Kidney capillary endothelial cell (primary cell): ENCODE measurements around the gene HIF1A.
A peak's percentile ranks its signal among the peaks of the same experiment; 100 is the strongest.
"Not testable (repeated sequence)": the region's sequence is repeated elsewhere in the genome, so short reads cannot be mapped to it uniquely, and the experiment has no call there.

Experiments
- DNase-seq: peaks from one replicate; pipeline ENCODE4 v3.0.0-alpha.2; 2018; ENCODE audit warnings: low spot score

The HIF1A gene

DNA sequence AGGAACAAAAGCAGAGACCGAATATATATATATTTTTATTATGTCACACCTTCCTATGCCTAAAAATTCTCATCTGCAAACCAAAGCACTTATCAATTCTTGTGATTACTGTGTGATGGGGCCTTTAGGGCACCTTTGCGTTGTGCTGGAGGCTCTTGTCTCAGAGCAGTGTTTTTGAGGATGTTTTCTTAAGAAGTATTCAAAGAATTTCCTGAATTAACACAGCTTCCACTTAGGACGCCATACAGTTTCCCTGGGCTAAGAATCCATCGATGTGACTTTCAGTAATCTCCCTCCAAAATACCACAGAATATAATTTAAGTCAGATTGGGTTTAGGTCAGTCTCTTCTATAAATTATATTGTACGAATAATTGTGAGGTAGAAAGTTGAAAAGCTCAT lies 22.0 kb upstream of the HIF1A start:
- DNase-seq = no peak

- no peak for DNase-seq
These were observed 20.0 kb upstream of the HIF1A start for GRCh38 chr14:61675291-61675690.

- DNase-seq = no peak
These were observed 17.8 kb upstream of the HIF1A start for GRCh38 chr14:61677479-61677878.

- DNase-seq = no peak
These were observed 16.3 kb upstream of the HIF1A start for GRCh38 chr14:61678975-61679374.

DNA sequence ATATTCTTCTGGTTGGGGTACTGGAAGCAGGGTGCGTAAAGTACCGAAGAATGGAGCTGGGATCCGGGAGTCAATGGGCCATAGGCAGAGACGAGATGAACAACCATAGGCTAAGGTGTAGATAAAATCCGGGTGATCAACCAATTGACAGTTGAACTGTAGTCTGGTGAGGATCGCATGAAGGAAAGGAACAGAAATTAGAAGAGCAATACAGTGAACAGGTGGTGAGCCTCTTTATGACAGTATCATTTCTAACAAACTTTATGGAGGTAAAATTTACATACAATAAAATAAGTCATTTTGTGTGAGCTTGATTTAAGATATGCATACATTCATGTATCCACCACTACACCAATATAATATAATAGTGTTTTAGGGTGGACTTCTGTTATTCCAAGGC lies 13.9 kb upstream of the HIF1A start:
- DNase-seq = no peak

DNA sequence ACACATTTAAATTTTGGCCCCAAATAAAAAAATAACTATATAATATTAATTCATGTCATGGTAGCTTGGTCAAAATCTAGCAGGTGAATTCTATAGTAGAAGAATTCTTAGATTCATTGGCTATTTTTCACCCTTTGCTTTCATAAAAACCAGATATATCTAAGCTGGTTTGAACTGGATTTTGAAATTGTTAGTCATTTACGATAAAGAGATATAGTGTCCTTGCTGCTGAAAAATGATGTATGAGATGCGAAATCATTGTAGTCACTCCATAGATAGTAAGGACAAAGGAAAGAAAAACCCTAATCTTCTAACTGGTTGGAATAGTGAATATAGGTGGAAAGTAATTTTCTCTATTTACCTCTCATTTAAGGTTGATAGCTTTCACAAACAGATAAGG lies 12.2 kb upstream of the HIF1A start:
- DNase-seq = no peak

GRCh38 chr14:61690039-61690438 lies 5.3 kb upstream of the HIF1A start:
- DNase-seq = no peak

DNA sequence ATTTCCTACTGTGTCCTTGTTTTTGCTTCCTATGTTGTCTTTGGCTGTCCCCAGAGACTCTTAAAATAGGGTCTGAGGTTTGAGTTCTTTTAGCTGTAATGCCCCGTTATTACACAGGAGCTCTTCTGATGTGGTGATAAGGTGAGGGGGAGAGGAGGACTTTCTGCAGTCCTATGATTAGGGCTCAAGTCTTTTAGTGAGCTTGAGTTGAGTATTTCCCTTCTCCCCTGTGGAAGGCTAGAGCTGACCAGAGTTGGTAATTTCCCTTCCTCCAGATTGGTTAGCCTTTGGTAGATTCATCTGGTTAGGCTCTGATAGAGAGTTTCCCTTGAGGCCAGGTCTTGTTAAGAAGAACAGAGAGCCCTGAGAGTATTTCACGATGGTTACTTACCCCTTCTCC lies 4.3 kb upstream of the HIF1A start:
- DNase-seq = no peak

- no peak for DNase-seq
These were observed 3.8 kb upstream of the HIF1A start for GRCh38 chr14:61691495-61691894.

DNA sequence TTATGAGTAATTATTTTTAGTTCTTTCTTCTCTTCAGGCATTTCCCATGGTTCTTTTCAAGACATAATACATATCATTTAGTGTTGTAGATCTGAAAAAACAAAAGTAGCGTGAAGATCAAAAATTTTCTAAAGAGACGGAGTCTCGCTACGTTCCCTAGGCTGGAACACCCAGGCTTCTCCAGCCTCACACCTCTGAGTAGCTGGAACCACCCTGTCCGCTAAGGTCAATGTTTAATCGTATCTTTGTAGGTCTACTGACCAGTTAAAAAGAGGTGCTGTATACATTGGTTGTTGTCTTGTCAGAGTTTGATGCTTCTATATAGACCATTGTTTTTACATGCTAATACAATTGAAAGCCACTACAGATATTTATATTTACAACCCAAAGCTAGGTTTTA lies 1.3 kb upstream of the HIF1A start:
- no peak for DNase-seq

DNA sequence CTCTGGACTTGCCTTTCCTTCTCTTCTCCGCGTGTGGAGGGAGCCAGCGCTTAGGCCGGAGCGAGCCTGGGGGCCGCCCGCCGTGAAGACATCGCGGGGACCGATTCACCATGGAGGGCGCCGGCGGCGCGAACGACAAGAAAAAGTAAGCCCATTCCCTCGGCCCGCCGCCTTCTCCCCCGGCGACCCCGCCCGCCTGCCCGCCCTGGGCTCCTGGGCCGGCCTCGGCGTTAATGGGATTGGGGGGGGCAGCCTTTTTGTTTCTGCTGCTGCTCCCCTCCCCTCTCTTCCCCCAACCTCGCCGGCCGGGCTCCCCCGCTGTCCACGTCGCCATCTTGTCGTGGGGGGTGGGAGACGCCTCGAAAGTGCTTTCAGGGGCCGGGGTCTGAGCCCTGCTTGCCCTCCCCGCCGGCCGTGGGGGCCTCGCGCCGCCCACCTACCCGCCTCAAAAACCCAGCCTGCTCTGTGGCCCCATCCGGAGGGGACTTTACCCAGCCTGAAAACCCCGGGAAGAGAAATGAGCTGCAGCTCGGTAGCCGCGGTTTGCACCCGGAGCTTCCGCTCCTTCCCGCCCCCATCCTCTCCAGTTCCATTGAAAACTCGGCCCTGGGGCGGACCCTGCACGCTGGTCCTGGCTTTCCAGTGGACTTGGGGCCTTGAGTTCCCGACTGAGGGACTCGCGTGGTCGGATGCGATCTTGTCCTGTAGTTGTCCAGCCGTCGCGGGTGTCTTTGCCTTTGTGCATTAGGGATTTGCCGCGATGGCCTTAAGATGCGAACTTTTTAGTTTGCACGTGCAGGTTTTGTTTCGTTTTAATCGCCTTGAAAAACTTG lies 598 bp downstream of the HIF1A start:
- DNase-seq = peak; percentile 51

DNA sequence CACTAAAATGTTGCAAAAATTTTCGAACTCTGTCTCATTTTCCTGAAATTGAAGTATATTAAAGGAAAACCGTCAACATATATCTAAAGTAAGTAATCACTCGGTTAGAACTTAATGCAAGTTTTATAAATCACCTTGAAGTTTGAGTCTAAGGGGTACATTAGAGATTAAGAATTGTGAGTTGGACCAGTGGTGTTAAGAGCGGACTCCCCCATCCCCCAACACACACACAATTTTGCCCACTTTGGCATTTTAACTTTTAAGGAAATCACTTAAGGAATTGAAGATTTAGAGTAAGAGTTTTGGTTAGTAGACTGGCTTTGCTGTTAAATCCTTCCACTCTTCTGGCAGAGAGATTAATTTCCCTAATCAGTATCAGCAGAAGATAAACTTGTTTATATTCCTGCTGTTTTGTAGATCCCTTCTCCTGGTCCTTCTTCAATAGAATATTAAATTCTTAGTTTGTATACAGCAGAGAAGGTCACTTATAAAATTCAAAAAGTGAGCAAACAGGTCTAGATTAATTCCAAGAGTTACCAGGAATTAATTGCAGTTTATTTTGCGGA lies 1.5 kb downstream of the HIF1A start:
- peak; percentile 21 for DNase-seq

- DNase-seq = peak; percentile 16
These were observed 3.1 kb downstream of the HIF1A start for GRCh38 chr14:61698206-61698980.

GRCh38 chr14:61699027-61699426 lies 3.7 kb downstream of the HIF1A start:
- no peak for DNase-seq

DNA sequence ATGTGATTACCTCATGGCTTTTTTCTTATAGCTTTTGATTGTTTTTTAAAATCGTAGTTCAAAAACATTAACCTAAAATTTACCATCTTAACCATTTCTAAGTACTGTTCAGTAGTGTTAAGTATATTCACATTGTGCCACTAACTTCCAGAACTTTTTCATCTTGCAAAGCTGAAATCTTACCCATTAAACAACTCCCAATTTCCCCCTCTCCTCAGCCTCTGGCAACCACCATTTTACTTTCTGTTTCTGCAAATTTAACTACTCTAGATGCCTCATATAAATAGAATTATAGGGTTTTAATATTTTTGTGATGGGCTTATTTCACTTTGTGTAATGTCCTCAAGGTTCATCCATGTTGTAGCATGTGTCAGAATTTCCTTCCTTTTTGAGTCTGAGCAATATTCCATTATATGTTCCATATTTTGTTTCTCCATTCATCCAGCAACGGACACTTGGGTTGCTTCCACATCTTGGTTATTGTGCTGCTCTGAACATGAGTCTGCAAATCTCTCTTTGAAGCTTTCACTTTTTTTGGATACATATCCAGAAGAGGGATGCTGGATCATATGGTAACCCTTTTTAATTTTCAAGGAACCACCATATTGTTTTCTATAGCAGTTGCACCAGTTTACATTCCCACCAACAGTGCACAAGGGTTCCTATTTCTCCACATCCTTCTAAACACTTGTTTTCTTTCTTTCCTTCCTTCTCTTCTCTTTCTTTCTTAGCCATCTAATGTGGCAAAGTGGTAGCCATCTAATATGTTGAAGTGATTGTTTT lies 5.0 kb downstream of the HIF1A start:
- no peak for DNase-seq

GRCh38 chr14:61701946-61702345 lies 6.6 kb downstream of the HIF1A start:
- DNase-seq = no peak

DNA sequence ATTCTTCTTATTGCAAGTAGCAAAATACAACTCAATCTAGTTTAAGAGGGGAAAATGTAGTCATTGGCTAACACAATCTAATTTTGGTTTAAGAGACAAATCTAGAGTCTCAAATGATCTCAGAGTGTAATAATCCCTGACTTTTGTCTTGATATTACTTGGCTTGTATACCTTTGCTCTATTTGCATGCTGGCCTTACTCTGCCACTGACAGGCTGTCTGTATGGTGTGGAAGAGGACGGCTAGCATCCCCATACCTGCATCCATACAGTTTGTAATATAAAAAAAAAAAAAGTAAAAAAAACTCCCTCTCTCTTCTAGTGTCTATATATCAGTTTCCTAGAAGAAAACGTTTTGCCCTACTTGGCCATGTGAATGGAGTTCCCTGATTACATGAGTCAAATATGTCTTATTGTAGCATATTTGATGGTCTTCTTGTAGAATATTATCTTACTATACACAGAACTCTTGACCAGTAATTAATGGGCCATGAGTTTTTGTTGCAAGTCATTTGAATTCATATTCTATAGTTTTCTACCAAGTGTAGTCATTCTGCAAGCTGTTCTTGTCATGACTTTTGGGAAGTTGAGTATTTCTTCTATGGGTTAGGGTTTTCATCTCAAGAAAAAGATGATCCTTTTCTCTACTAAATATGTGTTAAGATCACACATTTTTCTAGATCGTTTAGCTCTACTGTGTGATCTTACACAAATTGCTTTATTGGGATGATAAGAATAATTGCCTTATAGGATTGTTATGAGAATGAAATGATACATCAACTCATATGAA lies 8.2 kb downstream of the HIF1A start:
- no peak for DNase-seq

- DNase-seq = no peak
These were observed 9.2 kb downstream of the HIF1A start for GRCh38 chr14:61704554-61704953.

- DNase-seq = no peak
These were observed 9.7 kb downstream of the HIF1A start for GRCh38 chr14:61705017-61705416.

DNA sequence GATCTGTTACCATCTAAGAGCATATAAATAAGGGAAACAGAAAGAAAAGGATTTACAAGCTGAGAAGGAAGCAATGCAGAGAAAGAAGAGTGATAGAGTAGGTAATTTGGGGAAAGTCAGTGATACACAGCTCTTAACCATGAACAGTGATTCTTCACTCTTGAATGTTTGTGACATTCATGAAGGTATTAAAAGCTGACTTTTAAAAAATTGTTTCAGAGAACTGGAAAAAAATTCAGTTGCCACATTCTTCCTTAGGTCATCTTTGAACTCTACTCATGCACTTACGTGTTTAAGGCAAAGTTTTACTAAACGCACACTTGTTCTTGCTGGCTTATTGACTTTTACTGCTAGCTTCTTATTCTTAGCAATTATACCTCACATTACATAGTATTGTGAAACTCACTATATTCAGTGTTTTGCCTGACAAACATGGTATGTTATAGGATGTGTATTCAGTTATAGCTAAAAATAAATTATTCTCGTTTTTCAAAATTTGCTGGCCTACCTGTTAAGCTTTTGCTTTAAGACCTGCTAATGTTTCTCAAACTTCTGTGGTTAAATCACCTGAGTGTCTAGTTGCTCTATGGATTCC lies 10.9 kb downstream of the HIF1A start:
- no peak for DNase-seq

DNA sequence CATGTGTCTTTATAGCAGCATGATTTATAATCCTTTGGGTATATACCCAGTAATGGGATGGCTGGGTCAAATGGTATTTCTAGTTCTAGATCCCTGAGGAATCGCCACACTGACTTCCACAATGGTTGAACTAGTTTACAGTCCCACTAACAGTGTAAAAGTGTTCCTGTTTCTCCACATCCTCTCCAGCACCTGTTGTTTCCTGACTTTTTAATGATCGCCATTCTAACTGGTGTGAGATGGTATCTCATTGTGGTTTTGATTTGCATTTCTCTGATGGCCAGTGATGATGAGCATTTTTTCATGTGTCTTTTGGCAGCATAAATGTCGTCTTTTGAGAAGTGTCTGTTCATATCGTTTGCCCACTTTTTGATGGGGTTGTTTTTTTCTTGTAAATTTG lies 12.5 kb downstream of the HIF1A start:
- not testable (repeated sequence) for DNase-seq
